ENCODE measurements around the gene MPRIP.

MPRIP gene

DNA sequence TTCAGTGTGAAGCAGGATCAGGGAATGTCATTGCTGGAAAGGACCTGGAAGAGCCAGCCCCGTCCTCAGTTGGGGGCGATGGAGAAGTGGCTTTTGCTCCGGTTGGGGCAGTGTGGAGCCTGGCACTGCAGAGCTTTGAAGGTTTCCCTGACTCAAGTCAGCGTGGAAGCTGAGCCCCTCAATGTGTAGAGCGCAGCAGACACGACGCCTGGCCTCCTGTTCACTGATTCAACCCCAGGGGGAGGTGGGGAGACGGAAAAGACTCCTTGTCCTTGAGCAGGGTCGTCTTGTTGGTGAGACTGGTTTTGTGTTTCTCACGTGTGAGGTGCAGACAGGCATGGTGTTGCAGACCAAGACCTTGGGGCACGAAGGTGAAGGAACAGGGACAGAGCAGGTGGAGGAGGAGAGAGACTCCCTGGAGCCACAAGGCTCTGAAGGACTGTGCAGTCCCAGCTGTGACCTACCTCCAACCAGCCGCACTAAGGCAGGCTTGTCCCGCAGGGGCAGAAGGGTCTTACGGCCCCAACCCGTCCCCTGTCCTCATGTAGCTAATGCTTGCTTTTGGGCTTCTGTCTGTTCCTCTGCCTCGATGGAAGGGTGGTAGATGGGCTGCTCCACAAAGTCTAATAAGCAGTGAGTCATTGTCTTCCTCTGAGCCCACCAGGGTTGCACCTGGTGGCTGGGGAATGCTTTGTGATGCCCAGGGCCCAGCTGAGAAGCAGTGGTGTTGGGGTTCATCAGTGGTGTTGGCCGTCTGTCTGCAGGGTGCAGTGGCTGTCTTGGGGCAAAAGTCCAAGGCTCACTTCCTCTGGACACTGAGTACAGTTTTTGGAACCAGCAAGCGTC lies 47.8 kb downstream of the MPRIP start:
- no peak for DNase-seq

DNA sequence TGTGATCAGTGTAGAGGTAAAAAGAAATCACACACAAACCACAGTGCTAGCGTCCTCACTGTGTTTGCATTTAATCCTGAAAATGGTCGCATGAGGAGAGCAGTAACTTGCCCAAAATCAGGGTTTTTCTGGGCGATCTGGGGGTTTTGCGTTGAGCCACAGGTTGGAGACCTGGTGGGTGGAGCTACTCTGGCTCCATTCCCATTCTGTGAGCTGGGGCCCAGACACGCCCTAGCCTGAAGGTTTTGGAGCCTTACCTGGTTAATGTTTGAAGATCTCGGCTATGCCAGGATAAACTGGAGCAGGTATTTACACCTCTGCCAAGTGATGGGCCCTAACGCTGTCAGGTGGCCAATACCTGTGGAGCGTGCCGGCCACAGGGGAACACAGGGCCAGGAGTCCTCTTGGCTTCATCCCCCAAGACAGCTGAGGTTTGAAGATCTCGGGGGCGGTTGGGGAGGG lies 48.4 kb downstream of the MPRIP start:
- no peak for DNase-seq

DNA sequence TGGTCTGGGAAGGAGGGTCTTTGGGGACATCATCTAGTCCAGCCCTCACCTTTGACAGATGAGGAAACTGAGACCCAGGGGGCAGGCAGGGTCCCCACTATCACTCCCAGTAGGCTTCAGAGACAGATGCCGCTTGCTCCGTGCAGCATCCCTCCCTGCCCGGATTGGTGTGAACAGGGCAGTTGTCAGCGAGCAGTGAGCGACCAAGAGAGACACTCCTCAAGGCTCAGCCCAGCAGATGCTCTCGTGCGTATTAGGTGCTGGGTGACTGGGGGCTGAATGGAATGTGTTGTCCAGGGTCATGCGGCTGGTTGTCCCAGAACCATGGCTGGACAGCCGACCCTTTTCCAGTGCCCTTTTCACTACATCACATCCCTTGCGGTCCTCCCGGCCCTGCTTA lies 49.0 kb downstream of the MPRIP start:
- DNase-seq: no peak

DNA sequence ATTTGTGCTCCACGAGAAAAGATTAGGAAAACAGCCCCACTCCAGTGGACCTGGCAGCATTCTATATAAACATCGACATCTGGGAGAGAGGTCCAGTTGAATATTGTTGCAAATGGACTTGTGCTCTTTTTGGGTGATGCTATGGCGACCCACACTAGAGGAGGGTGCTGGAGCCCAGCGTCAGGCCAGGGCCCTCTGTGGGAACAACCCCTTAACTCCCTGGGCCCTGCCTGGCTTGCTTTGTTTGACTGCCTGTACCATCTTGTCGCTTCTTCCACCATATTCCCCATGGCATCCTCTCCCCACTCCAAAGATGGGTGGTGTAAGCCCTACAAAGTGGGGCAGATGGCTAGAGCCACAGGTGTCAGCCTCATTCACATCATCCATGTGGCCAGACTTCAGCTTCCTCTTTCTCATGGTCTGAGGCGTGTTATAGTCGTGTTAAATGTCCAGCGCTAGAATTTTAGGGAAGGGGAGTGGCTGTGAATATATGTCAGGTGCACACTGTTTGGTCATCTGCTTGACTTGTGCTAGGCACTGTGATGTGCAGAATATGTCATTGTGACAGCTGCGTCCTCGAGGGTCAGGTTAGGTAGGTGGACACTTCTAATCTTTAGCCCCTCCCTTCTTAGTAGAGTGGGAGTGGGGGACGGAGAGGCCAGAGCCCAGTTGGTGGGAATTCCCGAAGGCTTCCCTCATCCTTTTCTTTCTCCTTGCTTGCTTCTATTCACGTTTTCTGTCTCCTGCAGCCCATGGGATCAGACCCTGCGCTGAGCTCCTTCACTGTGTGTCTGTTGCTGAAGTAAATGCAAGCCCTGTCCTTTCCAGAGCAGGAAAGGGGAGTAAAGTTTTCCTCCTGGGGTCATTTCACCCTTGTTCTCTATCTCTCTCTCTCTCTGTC lies 49.8 kb downstream of the MPRIP start:
- DNase-seq: no peak

DNA sequence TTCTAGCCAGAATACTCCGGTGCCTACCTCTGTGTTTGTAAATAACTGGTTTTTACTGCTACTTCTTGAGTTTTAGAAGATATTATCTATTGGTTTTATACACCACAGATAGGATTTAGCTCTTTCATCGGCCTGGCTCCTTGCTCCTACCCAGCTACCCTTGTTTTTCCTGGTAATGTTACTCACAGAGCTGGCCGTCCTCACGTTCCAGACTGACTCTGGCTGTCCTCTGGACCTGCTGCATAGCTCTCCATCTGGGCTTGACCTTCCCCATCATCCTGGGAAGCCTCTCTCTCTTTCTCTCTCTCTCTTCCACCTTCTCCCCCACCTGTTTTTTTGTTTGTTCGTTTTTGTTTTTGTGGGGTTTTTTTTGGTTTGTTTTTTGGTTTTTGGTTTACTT lies 51.5 kb downstream of the MPRIP start:
- no peak for DNase-seq

DNA sequence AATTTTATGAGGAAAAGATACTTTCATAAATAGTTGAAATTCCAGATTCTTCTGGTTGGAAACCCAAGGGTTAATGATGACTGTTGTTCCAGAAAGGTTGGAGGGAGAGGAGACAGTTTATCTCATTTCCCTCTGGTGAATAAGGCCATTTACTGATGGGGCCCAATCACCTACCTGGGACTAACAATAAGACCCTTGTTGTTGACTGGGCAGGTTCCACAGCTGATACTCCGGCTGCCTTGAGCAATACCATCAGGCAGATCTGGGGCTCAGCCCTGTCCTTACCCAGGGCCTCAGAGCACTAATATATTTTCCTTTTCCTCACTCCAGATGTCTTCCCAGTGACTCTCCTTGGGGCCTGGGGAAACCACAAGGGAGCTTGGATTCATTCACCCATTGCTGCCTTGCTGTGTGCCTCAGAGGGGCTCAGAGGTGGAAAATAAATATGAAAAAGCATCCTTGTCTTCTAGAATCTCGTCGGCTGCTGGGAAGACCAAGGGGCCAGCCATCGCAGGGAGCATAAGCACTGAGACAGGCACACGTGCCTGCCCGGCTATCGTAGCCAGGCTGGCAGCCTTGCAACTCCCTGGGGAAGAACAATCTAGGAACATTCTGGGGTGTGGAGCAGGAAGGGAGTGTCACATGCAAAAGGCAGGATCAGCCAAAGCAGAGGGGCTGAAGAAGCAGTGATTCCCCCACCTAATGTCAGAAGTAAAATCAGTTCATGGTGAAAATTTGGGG lies 54.4 kb downstream of the MPRIP start:
- DNase-seq: no peak

DNA sequence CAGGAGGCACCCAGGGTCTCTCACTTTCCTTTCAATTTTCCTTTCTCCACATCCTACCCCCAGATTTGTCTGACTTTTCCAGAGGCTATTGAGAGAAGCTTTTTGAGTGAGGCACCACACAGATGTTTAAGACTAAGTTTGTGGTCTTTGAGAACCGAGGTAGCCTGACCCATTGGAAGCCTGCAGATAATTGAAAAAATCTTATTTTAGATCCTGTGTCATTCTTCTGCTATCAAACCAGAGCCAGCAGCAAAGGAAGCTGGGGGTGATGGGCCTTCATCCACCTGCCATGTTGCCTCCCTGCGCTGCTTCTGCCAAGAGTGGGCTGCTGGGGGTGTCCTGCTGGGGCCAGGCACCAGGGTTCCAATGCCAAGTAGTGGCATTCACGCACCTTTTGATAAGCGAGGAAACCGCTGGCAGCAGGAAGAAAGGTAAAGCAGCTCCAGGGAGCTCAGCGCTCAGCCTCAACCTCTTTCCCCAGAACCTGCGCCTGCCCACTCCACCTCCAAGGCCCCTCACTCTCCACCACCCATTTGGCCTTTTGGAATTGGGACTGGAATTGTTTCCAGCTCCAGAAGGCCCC lies 55.6 kb downstream of the MPRIP start:
- DNase-seq: no peak

DNA sequence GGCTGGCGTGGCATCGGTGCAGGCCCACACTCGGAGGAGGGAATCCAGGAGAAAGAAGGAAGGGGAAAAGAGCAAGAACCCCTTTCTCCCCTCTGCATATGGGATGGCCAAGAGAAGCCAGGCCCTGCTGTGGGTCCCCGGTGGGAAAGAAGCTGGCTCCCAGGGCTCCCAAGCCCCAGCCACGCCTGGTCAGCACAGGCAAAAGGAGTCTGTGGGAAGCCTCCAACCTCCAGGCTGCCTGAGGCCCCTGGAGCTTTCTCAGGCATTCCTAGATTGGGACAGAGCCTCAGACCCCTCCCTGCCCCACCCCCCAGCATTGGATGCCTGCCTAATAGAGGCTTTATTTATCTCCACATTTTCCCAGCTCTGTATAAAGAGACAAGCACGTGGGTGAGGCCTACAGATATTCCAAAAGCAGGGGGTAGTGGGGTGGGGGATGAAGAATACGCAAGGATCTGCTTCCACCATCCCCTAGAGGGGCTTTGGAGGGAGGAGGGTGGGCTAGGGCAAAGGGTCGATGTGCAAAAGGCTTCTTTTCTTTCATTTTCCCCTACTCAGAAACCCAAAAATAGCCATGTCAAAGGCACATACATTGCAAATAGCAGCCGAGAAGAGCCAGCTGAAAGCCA lies 56.4 kb downstream of the MPRIP start:
- no peak for DNase-seq

DNA sequence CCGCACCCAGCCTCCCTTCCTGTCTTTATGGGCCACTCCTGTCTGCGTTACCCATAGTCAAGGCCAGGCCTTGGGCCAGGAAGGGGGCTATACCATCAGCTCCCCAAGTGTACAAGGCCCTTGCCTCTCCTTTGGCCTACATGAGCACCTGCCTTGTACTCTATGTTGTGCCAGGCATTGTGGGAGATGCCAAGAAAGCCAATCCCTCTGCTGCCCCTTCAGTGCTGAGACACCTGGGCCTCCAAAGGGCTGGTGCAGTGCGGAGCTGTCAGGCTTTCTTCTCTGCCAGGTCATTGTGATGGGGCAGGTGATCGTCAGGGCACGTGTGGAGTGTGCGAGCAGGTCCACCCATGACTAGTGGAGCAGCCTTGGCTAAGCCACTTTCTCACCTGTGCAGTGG lies 59.9 kb downstream of the MPRIP start:
- no peak for DNase-seq

DNA sequence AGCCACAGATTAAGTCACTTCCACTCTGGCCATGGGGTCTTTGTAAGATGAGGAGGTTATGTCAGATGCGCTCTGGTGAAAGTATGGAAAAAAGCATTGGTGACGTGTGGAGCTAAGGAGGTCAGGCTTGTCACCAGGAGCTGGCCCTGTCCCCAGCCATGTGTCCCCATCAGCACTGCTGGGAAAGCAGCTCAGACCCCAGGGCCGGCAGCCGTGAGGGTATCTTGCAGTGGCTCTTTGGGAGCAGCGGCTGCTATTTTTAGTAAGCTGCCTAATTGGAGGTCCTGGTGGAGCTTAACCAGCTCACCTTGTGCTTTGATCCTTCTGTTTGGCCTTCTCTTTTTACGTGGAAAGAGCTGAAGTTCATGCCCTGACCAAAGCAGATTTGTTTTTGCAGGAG lies 60.9 kb downstream of the MPRIP start:
- no peak for DNase-seq

DNA sequence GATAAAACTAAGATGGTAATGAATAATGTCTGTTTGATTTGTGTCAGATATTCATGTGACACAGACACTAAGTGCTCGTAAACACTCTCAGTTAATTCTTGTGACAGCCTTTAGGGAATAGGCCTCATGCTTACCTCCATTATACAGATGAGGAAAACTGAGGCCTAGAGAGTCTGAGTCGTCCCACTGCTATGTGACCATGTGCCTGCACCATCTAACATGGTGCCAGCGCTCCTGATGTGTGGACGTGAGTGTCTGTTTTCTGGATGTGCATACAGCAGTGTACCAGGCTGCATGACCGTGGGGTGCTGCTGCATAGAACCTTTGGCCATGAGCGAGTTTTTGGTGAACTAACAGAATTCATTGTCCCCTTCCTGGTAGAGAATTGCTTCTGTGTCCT lies 61.8 kb downstream of the MPRIP start:
- DNase-seq: no peak

DNA sequence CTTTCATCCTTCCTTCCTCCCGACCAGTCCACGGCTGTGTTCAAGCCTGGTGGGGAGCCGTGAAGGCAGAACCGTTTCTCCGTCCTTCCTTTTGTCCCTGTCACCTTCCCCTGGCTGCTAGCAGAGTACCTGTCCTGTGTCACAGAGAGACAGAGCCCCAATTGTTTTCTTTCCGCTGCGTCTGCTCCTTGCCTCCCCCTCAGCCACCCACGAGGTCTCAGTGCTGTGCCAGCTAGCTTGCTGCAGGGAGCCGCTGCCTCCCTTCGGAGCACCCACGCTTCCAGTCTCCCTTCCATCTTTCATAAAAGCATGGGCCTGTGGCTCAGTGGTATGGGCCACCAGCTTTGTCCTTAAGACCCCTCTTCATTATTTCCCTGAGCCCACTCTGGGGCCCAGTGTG lies 62.2 kb downstream of the MPRIP start:
- DNase-seq: no peak

DNA sequence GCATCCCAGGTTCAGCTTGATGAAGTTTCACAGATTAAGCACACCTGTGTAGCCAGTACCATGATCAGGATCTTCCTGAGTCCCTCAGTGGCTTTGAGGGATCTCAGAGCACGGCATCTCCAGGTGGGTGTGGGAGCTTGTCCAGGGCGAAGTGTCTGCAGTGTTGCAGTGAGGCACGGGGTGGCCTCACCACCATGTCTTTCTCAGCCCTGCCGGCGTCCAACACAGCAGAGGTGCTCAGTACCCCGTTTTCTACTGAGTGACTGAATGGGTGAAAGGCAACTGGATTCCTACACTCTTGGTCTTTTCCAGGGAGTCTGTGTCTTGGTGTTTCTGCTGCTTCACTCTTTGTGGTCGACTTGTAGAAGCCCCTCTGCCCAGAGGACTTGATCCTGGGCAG lies 63.7 kb downstream of the MPRIP start:
- DNase-seq: no peak

DNA sequence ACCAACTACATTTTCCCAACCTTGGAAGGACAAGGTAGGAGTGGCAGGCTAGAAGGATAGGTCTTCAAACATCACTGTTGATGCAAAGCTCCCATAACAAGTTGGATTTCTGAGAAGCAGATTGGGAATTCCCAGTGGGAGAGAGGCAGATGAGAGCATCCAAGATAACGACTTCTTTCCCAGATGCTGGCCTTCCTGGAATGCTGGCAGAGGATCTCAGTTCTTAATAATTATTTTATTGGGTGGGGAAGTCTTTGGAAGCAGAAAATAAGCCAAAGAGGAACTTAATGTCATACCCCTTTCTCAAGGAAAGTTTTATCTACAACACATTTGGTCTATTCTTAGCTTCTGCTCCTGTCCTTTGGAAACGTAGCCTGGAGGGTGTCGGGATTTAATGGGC lies 64.5 kb downstream of the MPRIP start:
- no peak for DNase-seq

DNA sequence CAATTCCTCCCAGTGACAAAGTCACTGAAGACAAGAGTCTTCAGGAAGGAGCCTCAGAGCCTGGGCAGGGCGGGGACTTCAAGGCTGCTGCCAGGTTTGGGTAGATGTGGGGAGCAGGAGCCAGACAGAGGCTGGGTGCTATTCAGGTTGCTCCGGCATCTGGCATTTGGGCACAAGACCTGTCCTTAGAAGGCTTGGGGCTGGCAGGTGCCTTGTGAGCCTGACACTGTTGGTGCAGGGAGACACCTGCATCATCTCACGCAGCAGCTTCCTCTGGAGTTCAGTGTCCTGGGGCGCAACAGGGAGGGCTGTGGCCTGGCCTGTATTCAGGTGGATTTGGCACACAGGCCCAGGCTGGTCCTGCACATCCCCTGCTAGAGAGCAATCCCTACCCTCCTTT lies 65.0 kb downstream of the MPRIP start:
- DNase-seq: no peak

DNA sequence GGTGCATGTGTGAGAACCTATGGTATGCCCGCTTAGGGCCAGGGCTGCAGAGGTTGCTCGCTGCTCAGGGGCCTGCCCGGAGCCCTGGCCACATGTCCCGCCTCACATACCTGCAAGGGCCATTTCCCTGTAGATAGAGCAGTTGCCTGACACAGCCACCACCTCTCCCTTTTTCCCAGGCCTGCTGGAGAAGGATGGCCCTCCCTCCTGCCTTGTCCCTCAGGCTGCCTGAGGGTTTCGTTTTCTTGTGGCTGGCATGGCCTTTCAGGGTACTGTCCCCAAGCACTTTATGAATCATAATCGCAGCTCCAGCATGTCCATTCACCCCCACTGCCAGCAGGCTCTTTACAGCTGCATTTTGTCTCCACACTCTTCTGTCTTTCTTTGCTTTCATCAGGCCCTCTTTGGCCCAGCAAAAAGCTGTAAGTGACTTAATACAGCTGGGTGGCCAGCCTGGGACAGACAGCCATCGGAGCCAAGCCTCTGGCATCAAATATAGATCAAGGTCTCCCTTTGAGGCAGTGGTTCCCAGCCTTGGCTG lies 65.7 kb downstream of the MPRIP start:
- no peak for DNase-seq

DNA sequence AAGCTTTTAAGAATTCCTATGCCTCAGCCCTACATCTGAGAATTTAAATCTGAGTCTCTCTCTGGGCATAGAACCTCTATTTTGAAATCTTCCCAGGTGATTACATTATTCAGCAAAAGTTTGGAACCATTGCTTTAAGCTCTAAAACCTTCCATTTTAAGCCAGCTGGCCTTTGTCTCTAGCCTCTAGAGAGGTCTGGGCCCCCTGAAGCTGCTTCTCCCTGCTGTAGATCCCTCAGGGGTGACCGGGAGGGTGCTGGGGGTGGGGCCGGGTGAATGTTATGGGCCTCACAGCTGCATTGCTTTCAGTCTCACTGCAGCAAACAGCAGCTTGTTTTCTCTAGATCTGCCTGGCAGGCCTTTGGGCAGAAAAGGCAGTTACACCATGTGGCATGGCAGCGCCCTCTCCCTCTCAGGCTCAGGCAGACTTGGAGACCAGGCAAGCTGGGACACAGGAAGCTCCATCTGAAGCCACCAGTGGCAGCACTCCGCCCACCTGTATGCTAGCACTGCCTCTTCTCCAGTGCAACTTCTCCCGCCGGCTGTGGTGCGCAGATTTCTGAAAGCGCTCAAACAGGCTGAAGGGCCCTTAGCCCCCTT lies 66.3 kb downstream of the MPRIP start:
- no peak for DNase-seq

DNA sequence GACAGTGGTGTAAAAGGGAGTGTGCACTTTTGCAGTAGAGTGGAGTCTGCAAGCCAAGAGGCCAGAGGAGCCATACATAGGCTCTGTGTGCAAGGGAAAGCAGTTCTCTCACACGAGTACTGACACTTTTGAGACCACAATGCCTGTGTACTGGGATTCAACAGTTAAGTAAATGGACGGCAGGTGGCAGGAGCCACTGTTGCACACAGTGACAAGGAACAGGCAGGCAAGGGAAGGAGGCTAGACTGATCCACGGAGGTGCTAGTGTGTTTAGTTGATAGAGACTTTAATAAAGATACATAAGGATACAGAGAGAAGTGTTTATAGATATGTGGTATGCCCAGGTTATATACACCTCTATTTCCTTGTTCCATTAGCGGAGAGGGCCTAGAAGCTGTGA lies 67.0 kb downstream of the MPRIP start:
- DNase-seq: no peak

DNA sequence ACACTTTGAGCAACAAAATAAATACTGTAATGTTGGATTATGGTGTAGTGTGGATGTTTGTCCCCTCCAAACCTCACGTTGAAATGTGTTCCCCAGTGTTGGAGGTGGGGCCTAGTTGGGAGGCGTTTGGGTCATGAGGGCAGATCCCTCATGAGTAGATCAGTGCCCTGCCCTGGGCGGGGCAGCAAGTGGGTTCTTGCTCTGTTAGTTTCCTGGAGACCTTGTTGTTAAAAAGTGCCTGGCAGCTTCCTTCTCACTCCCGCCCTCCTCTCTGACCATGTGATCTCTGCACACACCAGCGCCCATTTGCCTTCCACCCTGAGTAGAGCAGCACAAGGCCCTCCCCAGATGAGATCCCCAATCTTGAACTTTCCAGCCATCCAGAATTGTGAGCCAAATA lies 67.7 kb downstream of the MPRIP start:
- DNase-seq: no peak

DNA sequence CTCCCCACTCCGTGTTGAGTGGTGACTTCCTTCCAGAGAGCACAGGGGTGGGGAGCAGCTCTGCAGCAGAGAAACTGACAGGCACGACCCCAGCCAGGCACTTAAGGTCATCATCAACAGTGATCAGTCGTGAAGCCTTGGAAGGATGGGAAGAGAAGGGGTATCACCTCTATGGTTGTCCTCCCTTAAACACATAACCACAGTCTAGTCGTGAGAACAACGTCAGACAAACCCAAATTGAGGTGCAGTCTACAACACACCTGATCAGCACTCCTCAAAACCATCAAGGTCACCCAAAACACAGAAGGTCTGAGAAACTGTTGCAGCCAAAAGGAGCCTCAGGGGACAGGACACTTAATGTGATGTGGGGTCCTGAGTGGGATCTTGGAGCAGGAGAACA lies 68.3 kb downstream of the MPRIP start:
- DNase-seq: no peak
